ENCODE results near the gene TFF3. TPM values are rescaled to one million over a fixed set of nuclear protein-coding genes. Genes with fewer than 3 reads are reported as not detected.

Gene TFF3
- total and polyA plus RNA-seq, 5 experiments from 2014 or later, result not detected

- peaks cover 0 to 7% (median 0%) of the 10 kb centered on the region in 4 donors for H3K4me1 Mint-ChIP-seq
- H3K27me3 Mint-ChIP-seq, result peaks cover 0 to 2% (median 0%) of the 10 kb centered on the region in 5 donors
- ATAC-seq, result no peak
- peaks cover 5 to 25% (median 18%) of the 10 kb centered on the region in 9 donors for H3K9me3 Mint-ChIP-seq
- peak overlapping the region in 1 of 10 donors; percentile 34 for H3K27ac Mint-ChIP-seq
- DNase-seq, result no peak
- no peak overlapping the region for H3K4me3 Mint-ChIP-seq
- POLR2A ChIA-PET, result interaction anchor here (1.0 kb wide), 1 partner anchor 10 kb away, joined by 8 read pairs; no protein-coding TSS in a partner anchor
- H3K36me3 Mint-ChIP-seq, result peaks cover 0 to 10% (median 7%) of the 10 kb centered on the region in 3 donors
Measured at GRCh38 chr21:42353623-42354022, 38.4 kb upstream of the TFF3 start.

- DNase-seq (peak in 1 of 10 donors; percentile 24), ATAC-seq (no peak)
- Mint-ChIP-seq H3K4me3 (peak overlapping the region in 1 of 10 donors; percentile 13), H3K4me1 (peaks cover 0 to 7% (median 0%) of the 10 kb centered on the region in 4 donors), H3K36me3 (peaks cover 0 to 10% (median 7%) of the 10 kb centered on the region in 3 donors), H3K27me3 (no peaks in the 10 kb centered on the region), H3K27ac (peak overlapping the region in 1 of 10 donors; percentile 19), H3K9me3 (peaks cover 5 to 23% (median 17%) of the 10 kb centered on the region in 9 donors)
- POLR2A ChIA-PET, result no interaction called here
Measured at GRCh38 chr21:42352441-42353095, 37.4 kb upstream of the TFF3 start.

- DNase-seq, result no peak
- POLR2A ChIA-PET, result no interaction called here
- peak overlapping the region in 1 of 10 donors; percentile 19 for H3K27ac Mint-ChIP-seq
Measured at GRCh38 chr21:42351626-42352440, 36.6 kb upstream of the TFF3 start.

GRCh38 chr21:42350927-42351426 lies 35.8 kb upstream of the TFF3 start, which contains the start of gene TFF2:
Gene TFF2, minus strand, starts transcription at chr21:42350994. Its CDS starts 37 bp downstream, at chr21:42350957.
- Mint-ChIP-seq H3K27ac (peak within 1 kb of the TSS in 2 of 10 donors; percentile 19 to 33), H3K27me3 (no peaks in the 10 kb centered on the region), H3K9me3 (peaks cover 2 to 22% (median 14%) of the 10 kb centered on the region in 9 donors), H3K36me3 (peaks cover 0 to 10% (median 7%) of the 10 kb centered on the region in 3 donors), H3K4me3 (peak within 1 kb of the TSS in 1 of 10 donors; percentile 34), H3K4me1 (peaks cover 0 to 7% (median 0%) of the 10 kb centered on the region in 4 donors)
- no peak for DNase-seq
- no peak for ATAC-seq
- POLR2A ChIA-PET, result no interaction called here

More at GRCh38 chr21:42351626-42352440, 36.6 kb upstream of the TFF3 start:
- no peaks in the 10 kb centered on the region for H3K27me3 Mint-ChIP-seq
- no peak for ATAC-seq
- H3K9me3 Mint-ChIP-seq, result peaks cover 3 to 23% (median 14%) of the 10 kb centered on the region in 9 donors
- peaks cover 0 to 10% (median 7%) of the 10 kb centered on the region in 3 donors for H3K36me3 Mint-ChIP-seq
- peaks cover 0 to 7% (median 0%) of the 10 kb centered on the region in 4 donors for H3K4me1 Mint-ChIP-seq
- no peak overlapping the region for H3K4me3 Mint-ChIP-seq

GRCh38 chr21:42350318-42350910 lies 35.2 kb upstream of the TFF3 start:
- Mint-ChIP-seq H3K27ac (peak overlapping the region in 1 of 10 donors; percentile 33), H3K9me3 (peaks cover under 1 to 20% (median 11%) of the 10 kb centered on the region in 9 donors), H3K27me3 (no peaks in the 10 kb centered on the region), H3K4me1 (peaks cover 0 to 7% (median 0%) of the 10 kb centered on the region in 4 donors), H3K4me3 (no peak overlapping the region), H3K36me3 (peaks cover 0 to 10% (median 7%) of the 10 kb centered on the region in 3 donors)
- POLR2A ChIA-PET, result no interaction called here
- ATAC-seq (no peak), DNase-seq (no peak)

- Mint-ChIP-seq H3K36me3 (peaks cover 0 to 5% (median 1%) of the 10 kb centered on the region in 3 donors), H3K9me3 (peaks cover 0 to 13% (median 5%) of the 10 kb centered on the region in 9 donors), H3K4me3 (no peak overlapping the region), H3K27ac (no peak overlapping the region), H3K4me1 (peaks cover 0 to 7% (median 0%) of the 10 kb centered on the region in 4 donors), H3K27me3 (no peaks in the 10 kb centered on the region)
- POLR2A ChIA-PET, result interaction anchor here (0.6 kb wide), 1 partner anchor 82 kb away, joined by 3 read pairs; no protein-coding TSS in a partner anchor
- DNase-seq (no peak), ATAC-seq (no peak)
Measured at GRCh38 chr21:42349420-42350317, 34.5 kb upstream of the TFF3 start.

- Mint-ChIP-seq H3K36me3 (no peaks in the 10 kb centered on the region), H3K4me3 (no peak overlapping the region), H3K27me3 (no peaks in the 10 kb centered on the region), H3K27ac (no peak overlapping the region), H3K9me3 (peaks cover 0 to 4% (median 1%) of the 10 kb centered on the region in 9 donors), H3K4me1 (peaks cover 0 to 6% (median 0%) of the 10 kb centered on the region in 4 donors)
- DNase-seq (peak in 1 of 10 donors; percentile 22), ATAC-seq (no peak)
- POLR2A ChIA-PET, result interaction anchor here (0.6 kb wide), 1 partner anchor 81 kb away, joined by 3 read pairs; no protein-coding TSS in a partner anchor
Measured at GRCh38 chr21:42348762-42349161, 33.6 kb upstream of the TFF3 start.

GRCh38 chr21:42347601-42348327 lies 32.6 kb upstream of the TFF3 start:
- peaks cover 0 to 2% (median 0%) of the 10 kb centered on the region in 4 donors for H3K4me1 Mint-ChIP-seq
- peak in 1 of 10 donors; percentile 44 for DNase-seq
- POLR2A ChIA-PET, result no interaction called here

GRCh38 chr21:42346866-42347600 lies 31.8 kb upstream of the TFF3 start:
- no peaks in the 10 kb centered on the region for H3K4me1 Mint-ChIP-seq
- POLR2A ChIA-PET, result no interaction called here
- H3K9me3 Mint-ChIP-seq, result no peaks in the 10 kb centered on the region
- no peak for ATAC-seq
- H3K36me3 Mint-ChIP-seq, result no peaks in the 10 kb centered on the region
- H3K4me3 Mint-ChIP-seq, result no peak overlapping the region
- DNase-seq, result no peak
- no peaks in the 10 kb centered on the region for H3K27me3 Mint-ChIP-seq
- no peak overlapping the region for H3K27ac Mint-ChIP-seq

More at GRCh38 chr21:42347601-42348327, 32.6 kb upstream of the TFF3 start:
- ATAC-seq, result no peak
- no peaks in the 10 kb centered on the region for H3K36me3 Mint-ChIP-seq
- no peak overlapping the region for H3K4me3 Mint-ChIP-seq
- H3K27me3 Mint-ChIP-seq, result no peaks in the 10 kb centered on the region
- H3K27ac Mint-ChIP-seq, result no peak overlapping the region
- no peaks in the 10 kb centered on the region for H3K9me3 Mint-ChIP-seq

GRCh38 chr21:42346441-42346840 lies 31.2 kb upstream of the TFF3 start:
- no peaks in the 10 kb centered on the region for H3K9me3 Mint-ChIP-seq
- DNase-seq (no peak), ATAC-seq (no peak)
- H3K36me3 Mint-ChIP-seq, result no peaks in the 10 kb centered on the region
- H3K27me3 Mint-ChIP-seq, result no peaks in the 10 kb centered on the region
- no peak overlapping the region for H3K4me3 Mint-ChIP-seq
- POLR2A ChIA-PET, result no interaction called here
- no peaks in the 10 kb centered on the region for H3K4me1 Mint-ChIP-seq
- no peak overlapping the region for H3K27ac Mint-ChIP-seq
